GM23338 (cell line): ENCODE data around the gene AADAC. TPM values are rescaled to one million over a fixed set of nuclear protein-coding genes. Genes with fewer than 3 reads are reported as not detected.

Experiments
- ATAC-seq: fragments of 200-7000 bp; cut with Tn5 transposase; 3 replicates; pipeline ENCODE4 v1.9.1; 2020
- DNase-seq: peaks from one replicate; pipeline ENCODE4 v3.0.0-alpha.2; 2015; ENCODE audit warnings: low spot score
- H2AFZ ChIP-seq: fragments of 200-600 bp; sonication (generic); 2 replicates; pipeline ENCODE4 v1.8.0; 2016; ENCODE audit warnings: antibody characterized with exemption, mild to moderate bottlenecking, moderate library complexity
- H3F3A ChIP-seq: fragments of 200-600 bp; sonication (generic); replicated peaks from 2 replicates; pipeline ENCODE4 v1.8.0; 2017; ENCODE audit warnings: antibody characterized with exemption, mixed run types, low read depth
- H3K27ac ChIP-seq: fragments of 200-600 bp; sonication (generic); 2 replicates; pipeline ENCODE4 v1.6.1; 2016; ENCODE audit warnings: low read depth
- H3K27me3 ChIP-seq: fragments of 200-600 bp; sonication (generic); 2 replicates; pipeline ENCODE4 v1.8.0; 2016; ENCODE audit warnings: mild to moderate bottlenecking, mixed run types, moderate library complexity; ENCODE audit not compliant: insufficient read depth
- H3K36me3 ChIP-seq: fragments of 200-600 bp; sonication (generic); 2 replicates; pipeline ENCODE4 v1.8.0; 2016; ENCODE audit warnings: mild to moderate bottlenecking; ENCODE audit not compliant: insufficient read depth
- H3K4me1 ChIP-seq: fragments of 200-600 bp; sonication (generic); 2 replicates; pipeline ENCODE4 v1.8.0; 2016; ENCODE audit warnings: mild to moderate bottlenecking, moderate library complexity; ENCODE audit not compliant: insufficient read depth
- H3K4me2 ChIP-seq: fragments of 200-600 bp; sonication (generic); 2 replicates; pipeline ENCODE4 v1.7.1; 2017; ENCODE audit warnings: mixed run types
- H3K4me3 ChIP-seq: fragments of 200-600 bp; sonication (generic); 2 replicates; pipeline ENCODE4 v1.6.1; 2016; ENCODE audit warnings: mixed run types
- H3K79me2 ChIP-seq: fragments of 200-600 bp; sonication (generic); replicated peaks from 2 replicates; pipeline ENCODE4 v1.8.0; 2017; ENCODE audit warnings: mild to moderate bottlenecking; ENCODE audit not compliant: insufficient read depth
- H3K9me2 ChIP-seq: fragments of 200-600 bp; sonication (generic); 2 replicates; pipeline ENCODE4 v1.8.0; 2017; ENCODE audit not compliant: insufficient read depth
- H4K20me1 ChIP-seq: fragments of 200-600 bp; sonication (generic); replicated peaks from 2 replicates; pipeline ENCODE4 v1.8.0; 2017; ENCODE audit warnings: mild to moderate bottlenecking; ENCODE audit not compliant: insufficient read depth
- H3K27ac Mint-ChIP-seq: 2 replicates; pipeline ENCODE4 v1.8.0; 2020; ENCODE audit warnings: inconsistent platforms, mild to moderate bottlenecking, moderate library complexity, mixed read lengths
- H3K27me3 Mint-ChIP-seq: 3 replicates; pipeline ENCODE4 v1.8.0; 2022; ENCODE audit warnings: low read depth, mild to moderate bottlenecking, moderate library complexity, mixed read lengths, inconsistent platforms; ENCODE audit not compliant: insufficient read depth, poor library complexity
- H3K36me3 Mint-ChIP-seq: 3 replicates; pipeline ENCODE4 v1.8.0; 2021; ENCODE audit warnings: low read depth, mild to moderate bottlenecking, inconsistent platforms, moderate library complexity, mixed read lengths
- H3K4me1 Mint-ChIP-seq: 3 replicates; pipeline ENCODE4 v1.8.0; 2020; ENCODE audit warnings: mild to moderate bottlenecking, inconsistent platforms, mixed read lengths
- H3K4me3 Mint-ChIP-seq: 3 replicates; pipeline ENCODE4 v1.8.0; 2021; ENCODE audit warnings: moderate library complexity, mild to moderate bottlenecking, inconsistent platforms, mixed read lengths
- H3K9me3 Mint-ChIP-seq: 3 replicates; pipeline ENCODE4 v1.8.0; 2020; ENCODE audit warnings: moderate library complexity, mild to moderate bottlenecking, inconsistent platforms, mixed read lengths
- EZH2 ChIP-seq: fragments of 200-600 bp; sonication (generic); IDR thresholded peaks from one replicate; pipeline ENCODE4 v1.8.0; 2017; ENCODE audit warnings: antibody characterized with exemption, mild to moderate bottlenecking, low read depth; ENCODE audit not compliant: unreplicated experiment
- EZH2phosphoT487 ChIP-seq: fragments of 200-600 bp; sonication (generic); IDR thresholded peaks from one replicate; pipeline ENCODE4 v1.8.1; 2018; ENCODE audit warnings: antibody characterized with exemption; ENCODE audit not compliant: unreplicated experiment
- JUNB ChIP-seq: IDR thresholded peaks from one replicate; pipeline ENCODE4 v1.6.1; 2016; ENCODE audit warnings: antibody characterized with exemption; ENCODE audit not compliant: unreplicated experiment
- NANOG ChIP-seq: IDR thresholded peaks from 2 replicates; pipeline ENCODE4 v1.6.1; 2016; ENCODE audit warnings: antibody characterized with exemption, borderline replicate concordance
- POLR2AphosphoS5 ChIP-seq: IDR thresholded peaks from 2 replicates; pipeline ENCODE4 v1.6.1; 2016; ENCODE audit warnings: antibody characterized with exemption, low read depth
- STAT1 ChIP-seq: IDR thresholded peaks from one replicate; pipeline ENCODE4 v1.6.1; 2016; ENCODE audit warnings: antibody characterized with exemption; ENCODE audit not compliant: unreplicated experiment
- ZNF114 ChIP-seq: fragments of 250-450 bp; sonication (Bioruptor Pico); IDR thresholded peaks from 2 replicates; pipeline ENCODE4 v1.5.0; 2020; ENCODE audit warnings: mild to moderate bottlenecking, moderate library complexity
- ZNF331 ChIP-seq: fragments of 250-450 bp; sonication (Bioruptor Pico); IDR thresholded peaks from 2 replicates; pipeline ENCODE4 v1.5.0; 2020; ENCODE audit warnings: low read depth, mild to moderate bottlenecking, moderate library complexity
- polyA plus RNA-seq: library from polyadenylated mRNA; unstranded; fragments of >200 nt; fragmentation: Nextera tagmentation; extraction: Ambion mirVana; gene quantifications from 2 replicates; pipeline ENCODE4 v1.2.1, GENCODE V29; 2016
- total RNA-seq: library from RNA; depleted of rRNA; stranded (reverse); fragments of >200 nt; shearing (Covaris generic); gene quantifications from 2 replicates; pipeline ENCODE4 v1.2.3, GENCODE V29; 2014
- TF ChIP-seq, protein P1 (sequence below): IDR thresholded peaks from one replicate; pipeline ENCODE4 v1.6.1; 2018; ENCODE audit warnings: antibody characterized with exemption; ENCODE audit not compliant: unreplicated experiment
- TF ChIP-seq, protein P2 (sequence below): fragments of 250-450 bp; sonication (Bioruptor Pico); IDR thresholded peaks from 2 replicates; pipeline ENCODE4 v1.5.0; 2020; ENCODE audit warnings: mild to moderate bottlenecking, moderate library complexity
- TF ChIP-seq, protein P3 (sequence below): IDR thresholded peaks from 2 replicates; pipeline ENCODE4 v1.6.1; 2016; ENCODE audit warnings: antibody characterized with exemption

AADAC gene
- total and polyA plus RNA-seq, 2 experiments from 2014 or later: not detected

DNA sequence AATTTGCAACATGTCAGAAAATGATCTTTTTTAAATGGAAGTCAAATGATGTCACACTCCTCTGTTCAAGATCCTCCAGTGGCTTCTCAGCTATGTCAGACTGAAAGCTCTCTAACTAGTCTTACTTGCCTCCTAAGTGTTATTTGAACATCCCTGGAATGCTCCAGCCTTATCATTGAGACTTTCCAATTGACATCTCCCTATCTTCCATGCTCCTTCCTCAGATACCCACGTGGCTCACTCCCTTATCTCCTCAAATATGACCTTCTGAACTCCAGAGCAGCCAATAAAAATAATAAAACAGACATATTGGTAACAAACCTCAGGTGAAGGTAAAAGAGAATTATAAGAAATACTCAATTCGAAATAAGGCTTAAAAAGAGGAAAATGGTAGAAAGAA lies 25.5 kb upstream of the AADAC start:
- Histone ChIP-seq H3K36me3 (no peaks in the 10 kb centered on the region), H2AFZ (no peak overlapping the region), H3K4me2 (no peak overlapping the region), H3F3A (no peaks in the 10 kb centered on the region), H3K4me1 (no peaks in the 10 kb centered on the region), H3K9me2 (no peaks in the 10 kb centered on the region), H4K20me1 (no peaks in the 10 kb centered on the region), H3K27ac (no peak overlapping the region), H3K79me2 (no peaks in the 10 kb centered on the region), H3K4me3 (no peak overlapping the region), H3K27me3 (no peaks in the 10 kb centered on the region)
- Mint-ChIP-seq H3K36me3 (no peaks in the 10 kb centered on the region), H3K4me1 (no peaks in the 10 kb centered on the region), H3K27ac (no peak overlapping the region), H3K9me3 (no peaks in the 10 kb centered on the region), H3K4me3 (no peak overlapping the region), H3K27me3 (no peaks in the 10 kb centered on the region)
- TF ChIP-seq STAT1: no peak
- TF ChIP-seq JUNB: no peak
- no peak for TF ChIP-seq POLR2AphosphoS5
- no peak for TF ChIP-seq EZH2
- TF ChIP-seq, protein P1, sequence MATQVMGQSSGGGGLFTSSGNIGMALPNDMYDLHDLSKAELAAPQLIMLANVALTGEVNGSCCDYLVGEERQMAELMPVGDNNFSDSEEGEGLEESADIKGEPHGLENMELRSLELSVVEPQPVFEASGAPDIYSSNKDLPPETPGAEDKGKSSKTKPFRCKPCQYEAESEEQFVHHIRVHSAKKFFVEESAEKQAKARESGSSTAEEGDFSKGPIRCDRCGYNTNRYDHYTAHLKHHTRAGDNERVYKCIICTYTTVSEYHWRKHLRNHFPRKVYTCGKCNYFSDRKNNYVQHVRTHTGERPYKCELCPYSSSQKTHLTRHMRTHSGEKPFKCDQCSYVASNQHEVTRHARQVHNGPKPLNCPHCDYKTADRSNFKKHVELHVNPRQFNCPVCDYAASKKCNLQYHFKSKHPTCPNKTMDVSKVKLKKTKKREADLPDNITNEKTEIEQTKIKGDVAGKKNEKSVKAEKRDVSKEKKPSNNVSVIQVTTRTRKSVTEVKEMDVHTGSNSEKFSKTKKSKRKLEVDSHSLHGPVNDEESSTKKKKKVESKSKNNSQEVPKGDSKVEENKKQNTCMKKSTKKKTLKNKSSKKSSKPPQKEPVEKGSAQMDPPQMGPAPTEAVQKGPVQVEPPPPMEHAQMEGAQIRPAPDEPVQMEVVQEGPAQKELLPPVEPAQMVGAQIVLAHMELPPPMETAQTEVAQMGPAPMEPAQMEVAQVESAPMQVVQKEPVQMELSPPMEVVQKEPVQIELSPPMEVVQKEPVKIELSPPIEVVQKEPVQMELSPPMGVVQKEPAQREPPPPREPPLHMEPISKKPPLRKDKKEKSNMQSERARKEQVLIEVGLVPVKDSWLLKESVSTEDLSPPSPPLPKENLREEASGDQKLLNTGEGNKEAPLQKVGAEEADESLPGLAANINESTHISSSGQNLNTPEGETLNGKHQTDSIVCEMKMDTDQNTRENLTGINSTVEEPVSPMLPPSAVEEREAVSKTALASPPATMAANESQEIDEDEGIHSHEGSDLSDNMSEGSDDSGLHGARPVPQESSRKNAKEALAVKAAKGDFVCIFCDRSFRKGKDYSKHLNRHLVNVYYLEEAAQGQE: no peak
- DNase-seq: no peak
- ATAC-seq: no peak

DNA sequence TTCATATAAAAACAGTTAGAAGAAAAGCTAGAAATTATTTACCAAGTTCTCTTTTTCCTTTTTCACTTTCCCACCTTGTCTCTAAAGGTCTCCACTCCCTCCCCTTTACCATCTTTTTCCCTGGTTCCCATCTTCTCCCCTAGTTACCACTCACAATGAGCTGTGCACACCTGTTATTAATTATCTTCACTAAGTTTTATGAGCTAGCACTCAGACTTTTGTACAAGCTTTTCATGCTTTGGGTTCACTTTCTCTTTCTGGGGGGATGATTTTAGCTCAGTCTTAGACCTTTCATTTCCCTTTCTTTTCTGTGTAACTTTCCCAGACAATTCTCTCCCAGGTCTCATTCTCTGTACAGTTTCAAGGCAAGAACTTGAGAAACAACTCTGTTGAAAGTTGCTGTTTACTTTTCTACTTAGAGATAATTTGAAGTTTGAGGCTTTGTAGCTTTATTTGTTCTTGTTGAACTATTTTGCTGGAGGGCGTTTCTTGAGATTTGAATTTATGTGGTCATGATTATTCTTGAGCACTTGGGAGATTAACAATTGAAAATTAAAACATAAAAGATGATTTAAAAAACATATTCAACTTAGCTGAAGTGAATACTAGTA lies 24.0 kb upstream of the AADAC start:
- Mint-ChIP-seq H3K36me3 (no peaks in the 10 kb centered on the region), H3K4me3 (no peak overlapping the region), H3K27me3 (peaks cover 2% of the 10 kb centered on the region), H3K4me1 (no peaks in the 10 kb centered on the region), H3K27ac (no peak overlapping the region), H3K9me3 (no peaks in the 10 kb centered on the region)
- no peaks in the 10 kb centered on the region for H3K4me1 ChIP-seq
- no peaks in the 10 kb centered on the region for H3K36me3 ChIP-seq
- no peak overlapping the region for H2AFZ ChIP-seq
- DNase-seq (no peak), ATAC-seq (no peak)
- H3K9me2 ChIP-seq: no peaks in the 10 kb centered on the region
- H4K20me1 ChIP-seq: no peaks in the 10 kb centered on the region
- no peak overlapping the region for H3K4me3 ChIP-seq
- no peaks in the 10 kb centered on the region for H3K79me2 ChIP-seq
- H3K27me3 ChIP-seq: no peaks in the 10 kb centered on the region
- no peaks in the 10 kb centered on the region for H3F3A ChIP-seq
- no peak overlapping the region for H3K4me2 ChIP-seq
- no peak overlapping the region for H3K27ac ChIP-seq
- TF ChIP-seq, protein P2, sequence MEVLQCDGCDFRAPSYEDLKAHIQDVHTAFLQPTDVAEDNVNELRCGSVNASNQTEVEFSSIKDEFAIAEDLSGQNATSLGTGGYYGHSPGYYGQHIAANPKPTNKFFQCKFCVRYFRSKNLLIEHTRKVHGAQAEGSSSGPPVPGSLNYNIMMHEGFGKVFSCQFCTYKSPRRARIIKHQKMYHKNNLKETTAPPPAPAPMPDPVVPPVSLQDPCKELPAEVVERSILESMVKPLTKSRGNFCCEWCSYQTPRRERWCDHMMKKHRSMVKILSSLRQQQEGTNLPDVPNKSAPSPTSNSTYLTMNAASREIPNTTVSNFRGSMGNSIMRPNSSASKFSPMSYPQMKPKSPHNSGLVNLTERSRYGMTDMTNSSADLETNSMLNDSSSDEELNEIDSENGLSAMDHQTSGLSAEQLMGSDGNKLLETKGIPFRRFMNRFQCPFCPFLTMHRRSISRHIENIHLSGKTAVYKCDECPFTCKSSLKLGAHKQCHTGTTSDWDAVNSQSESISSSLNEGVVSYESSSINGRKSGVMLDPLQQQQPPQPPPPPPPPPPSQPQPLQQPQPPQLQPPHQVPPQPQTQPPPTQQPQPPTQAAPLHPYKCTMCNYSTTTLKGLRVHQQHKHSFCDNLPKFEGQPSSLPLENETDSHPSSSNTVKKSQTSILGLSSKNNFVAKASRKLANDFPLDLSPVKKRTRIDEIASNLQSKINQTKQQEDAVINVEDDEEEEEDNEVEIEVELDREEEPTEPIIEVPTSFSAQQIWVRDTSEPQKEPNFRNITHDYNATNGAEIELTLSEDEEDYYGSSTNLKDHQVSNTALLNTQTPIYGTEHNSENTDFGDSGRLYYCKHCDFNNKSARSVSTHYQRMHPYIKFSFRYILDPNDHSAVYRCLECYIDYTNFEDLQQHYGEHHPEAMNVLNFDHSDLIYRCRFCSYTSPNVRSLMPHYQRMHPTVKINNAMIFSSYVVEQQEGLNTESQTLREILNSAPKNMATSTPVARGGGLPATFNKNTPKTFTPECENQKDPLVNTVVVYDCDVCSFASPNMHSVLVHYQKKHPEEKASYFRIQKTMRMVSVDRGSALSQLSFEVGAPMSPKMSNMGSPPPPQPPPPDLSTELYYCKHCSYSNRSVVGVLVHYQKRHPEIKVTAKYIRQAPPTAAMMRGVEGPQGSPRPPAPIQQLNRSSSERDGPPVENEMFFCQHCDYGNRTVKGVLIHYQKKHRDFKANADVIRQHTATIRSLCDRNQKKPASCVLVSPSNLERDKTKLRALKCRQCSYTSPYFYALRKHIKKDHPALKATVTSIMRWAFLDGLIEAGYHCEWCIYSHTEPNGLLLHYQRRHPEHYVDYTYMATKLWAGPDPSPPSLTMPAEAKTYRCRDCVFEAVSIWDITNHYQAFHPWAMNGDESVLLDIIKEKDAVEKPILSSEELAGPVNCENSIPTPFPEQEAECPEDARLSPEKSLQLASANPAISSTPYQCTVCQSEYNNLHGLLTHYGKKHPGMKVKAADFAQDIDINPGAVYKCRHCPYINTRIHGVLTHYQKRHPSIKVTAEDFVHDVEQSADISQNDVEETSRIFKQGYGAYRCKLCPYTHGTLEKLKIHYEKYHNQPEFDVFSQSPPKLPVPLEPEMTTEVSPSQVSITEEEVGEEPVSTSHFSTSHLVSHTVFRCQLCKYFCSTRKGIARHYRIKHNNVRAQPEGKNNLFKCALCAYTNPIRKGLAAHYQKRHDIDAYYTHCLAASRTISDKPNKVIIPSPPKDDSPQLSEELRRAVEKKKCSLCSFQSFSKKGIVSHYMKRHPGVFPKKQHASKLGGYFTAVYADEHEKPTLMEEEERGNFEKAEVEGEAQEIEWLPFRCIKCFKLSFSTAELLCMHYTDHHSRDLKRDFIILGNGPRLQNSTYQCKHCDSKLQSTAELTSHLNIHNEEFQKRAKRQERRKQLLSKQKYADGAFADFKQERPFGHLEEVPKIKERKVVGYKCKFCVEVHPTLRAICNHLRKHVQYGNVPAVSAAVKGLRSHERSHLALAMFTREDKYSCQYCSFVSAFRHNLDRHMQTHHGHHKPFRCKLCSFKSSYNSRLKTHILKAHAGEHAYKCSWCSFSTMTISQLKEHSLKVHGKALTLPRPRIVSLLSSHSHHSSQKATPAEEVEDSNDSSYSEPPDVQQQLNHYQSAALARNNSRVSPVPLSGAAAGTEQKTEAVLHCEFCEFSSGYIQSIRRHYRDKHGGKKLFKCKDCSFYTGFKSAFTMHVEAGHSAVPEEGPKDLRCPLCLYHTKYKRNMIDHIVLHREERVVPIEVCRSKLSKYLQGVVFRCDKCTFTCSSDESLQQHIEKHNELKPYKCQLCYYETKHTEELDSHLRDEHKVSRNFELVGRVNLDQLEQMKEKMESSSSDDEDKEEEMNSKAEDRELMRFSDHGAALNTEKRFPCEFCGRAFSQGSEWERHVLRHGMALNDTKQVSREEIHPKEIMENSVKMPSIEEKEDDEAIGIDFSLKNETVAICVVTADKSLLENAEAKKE (CRISPR knock-in tag): no peak
- TF ChIP-seq, protein P3, sequence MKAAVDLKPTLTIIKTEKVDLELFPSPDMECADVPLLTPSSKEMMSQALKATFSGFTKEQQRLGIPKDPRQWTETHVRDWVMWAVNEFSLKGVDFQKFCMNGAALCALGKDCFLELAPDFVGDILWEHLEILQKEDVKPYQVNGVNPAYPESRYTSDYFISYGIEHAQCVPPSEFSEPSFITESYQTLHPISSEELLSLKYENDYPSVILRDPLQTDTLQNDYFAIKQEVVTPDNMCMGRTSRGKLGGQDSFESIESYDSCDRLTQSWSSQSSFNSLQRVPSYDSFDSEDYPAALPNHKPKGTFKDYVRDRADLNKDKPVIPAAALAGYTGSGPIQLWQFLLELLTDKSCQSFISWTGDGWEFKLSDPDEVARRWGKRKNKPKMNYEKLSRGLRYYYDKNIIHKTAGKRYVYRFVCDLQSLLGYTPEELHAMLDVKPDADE: no peak
- TF ChIP-seq ZNF114: no peak
- no peak for TF ChIP-seq EZH2
- no peak for TF ChIP-seq NANOG
- no peak for TF ChIP-seq JUNB
- TF ChIP-seq EZH2phosphoT487: no peak
- no peak for TF ChIP-seq ZNF331 (CRISPR knock-in tag)
- no peak for TF ChIP-seq POLR2AphosphoS5
